Transverse colon (tissue), 4 donors: ENCODE data around the gene ZFPL1. TPM values are rescaled to one million over a fixed set of nuclear protein-coding genes. Genes with fewer than 3 reads are reported as not detected.

Experiments
- DNase-seq: peaks from one replicate; pipeline ENCODE4 v3.0.0-alpha.2; 2019
- H3K27ac ChIP-seq, 4 donors: fragments of 200-600 bp; sonication (generic); 2 replicates each; pipeline ENCODE4 v1.5.1; 2016 to 2018; ENCODE audit warnings: inconsistent platforms in 4 of 4
- H3K27me3 ChIP-seq: fragments of 200-600 bp; sonication (generic); 2 replicates; pipeline ENCODE4 v1.5.1; 2017; ENCODE audit warnings: inconsistent platforms
- H3K36me3 ChIP-seq, 4 donors: fragments of 200-600 bp; sonication (generic); 2 replicates each; pipeline ENCODE4 v1.5.1; 2017 to 2019; ENCODE audit warnings: inconsistent platforms in 4 of 4
- H3K4me1 ChIP-seq, 4 donors: fragments of 200-600 bp; sonication (generic); 2 replicates each; pipeline ENCODE4 v1.5.1; 2017 to 2020; ENCODE audit warnings: inconsistent platforms in 4 of 4
- H3K4me3 ChIP-seq, 4 donors: fragments of 200-600 bp; sonication (generic); 1 replicate in 1 of 4; 2 replicates in 3 of 4; pipeline versions ENCODE4 v1.5.1 to v1.6.1; 2017 to 2019; ENCODE audit warnings: inconsistent platforms in 4 of 4
- H3K9me3 ChIP-seq, 2 donors: fragments of 200-600 bp; sonication (generic); 2 replicates each; pipeline ENCODE4 v1.5.1; 2017 to 2019; ENCODE audit warnings: inconsistent platforms in 2 of 2
- EP300 ChIP-seq: sonication (generic); formaldehyde crosslinking; IDR thresholded peaks from one replicate; pipeline ENCODE4 v1.6.1; 2017; ENCODE audit warnings: antibody characterized with exemption, low read depth
- POLR2A ChIP-seq: fragments of 450-650 bp; IDR thresholded peaks from one replicate; pipeline ENCODE4 v1.6.1; 2016; ENCODE audit warnings: antibody characterized with exemption, mild to moderate bottlenecking, moderate library complexity
- POLR2AphosphoS5 ChIP-seq, 3 donors: sonication (generic); formaldehyde crosslinking; IDR thresholded peaks; one replicate each; pipeline ENCODE4 v1.6.1; 2016; ENCODE audit warnings: antibody characterized with exemption in 3 of 3
- WGBS, 2 donors: methylation state at CpG; one replicate each; pipeline ENCODE4 v1.1.5; 2018; ENCODE audit warnings: low coverage in 1 of 2; 5-methylcytosine and 5-hydroxymethylcytosine counted together
- in situ Hi-C, 4 donors: fragments of 200-750 bp; cut with MboI; loops; one replicate each; pipeline versions ENCODE4 v1.15.0 to v1.15.1; 2017; ENCODE audit warnings: low sequenced_read_pairs in 3 of 4, low pct_ligation_motif_present in 1 of 4, low pct_unique_long_range_greater_than_20kb in 1 of 4
- intact Hi-C: fragments of 100-400 bp; cut with DNase I; formaldehyde crosslinking; loops from one replicate; pipeline ENCODE4 v1.15.1; 2023; ENCODE audit warnings: low total_unique reads
- total RNA-seq, 4 donors: library from RNA; depleted of rRNA; stranded (reverse); fragments of >200 nt; gene quantifications; one replicate each; pipeline ENCODE4 v1.1.0, GENCODE V29; 2016
- TF ChIP-seq, protein P1 (sequence below), 5 experiments: fragments of 200-600 bp in 3 of 5; fragments of 450-650 bp in 2 of 5; sonication (generic) in 3 of 5; IDR thresholded peaks; 1 replicate in 2 of 5; 2 replicates in 3 of 5; pipeline ENCODE4 v1.5.1; 2016 to 2017; ENCODE audit warnings: antibody characterized with exemption in 5 of 5, inconsistent platforms in 3 of 5, mild to moderate bottlenecking in 2 of 5, moderate library complexity in 1 of 5

The ZFPL1 gene
- total RNA-seq, 4 donors from 2014 or later: 44.5 to 105 (median 64.2) TPM

- WGBS, 2 donors: 78% methylated on average over 8 of the region's 9 CpGs; no CpG with 5 or more reads in 1 of the 2 donors
- Histone ChIP-seq H3K4me3 (no peak overlapping the region), H3K27ac (no peak overlapping the region), H3K27me3 (no peaks in the 10 kb centered on the region), H3K9me3 (no peaks in the 10 kb centered on the region), H3K4me1 (peaks cover 0 to 7% (median 0%) of the 10 kb centered on the region in 4 donors), H3K36me3 (no peaks in the 10 kb centered on the region)
- in situ Hi-C loops (no loop called here), intact Hi-C loops (no loop called here)
- no peak for TF ChIP-seq POLR2AphosphoS5 (IDR thresholded peaks at IDR 0.05)
- TF ChIP-seq POLR2A: no peak
- TF ChIP-seq, protein P1, sequence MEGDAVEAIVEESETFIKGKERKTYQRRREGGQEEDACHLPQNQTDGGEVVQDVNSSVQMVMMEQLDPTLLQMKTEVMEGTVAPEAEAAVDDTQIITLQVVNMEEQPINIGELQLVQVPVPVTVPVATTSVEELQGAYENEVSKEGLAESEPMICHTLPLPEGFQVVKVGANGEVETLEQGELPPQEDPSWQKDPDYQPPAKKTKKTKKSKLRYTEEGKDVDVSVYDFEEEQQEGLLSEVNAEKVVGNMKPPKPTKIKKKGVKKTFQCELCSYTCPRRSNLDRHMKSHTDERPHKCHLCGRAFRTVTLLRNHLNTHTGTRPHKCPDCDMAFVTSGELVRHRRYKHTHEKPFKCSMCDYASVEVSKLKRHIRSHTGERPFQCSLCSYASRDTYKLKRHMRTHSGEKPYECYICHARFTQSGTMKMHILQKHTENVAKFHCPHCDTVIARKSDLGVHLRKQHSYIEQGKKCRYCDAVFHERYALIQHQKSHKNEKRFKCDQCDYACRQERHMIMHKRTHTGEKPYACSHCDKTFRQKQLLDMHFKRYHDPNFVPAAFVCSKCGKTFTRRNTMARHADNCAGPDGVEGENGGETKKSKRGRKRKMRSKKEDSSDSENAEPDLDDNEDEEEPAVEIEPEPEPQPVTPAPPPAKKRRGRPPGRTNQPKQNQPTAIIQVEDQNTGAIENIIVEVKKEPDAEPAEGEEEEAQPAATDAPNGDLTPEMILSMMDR (IDR thresholded peaks at IDR 0.05): no peak
- no peak for TF ChIP-seq EP300
- DNase-seq: no peak
These were observed 23.1 kb upstream of the ZFPL1 start for GRCh38 chr11:65060913-65061408.

DNA sequence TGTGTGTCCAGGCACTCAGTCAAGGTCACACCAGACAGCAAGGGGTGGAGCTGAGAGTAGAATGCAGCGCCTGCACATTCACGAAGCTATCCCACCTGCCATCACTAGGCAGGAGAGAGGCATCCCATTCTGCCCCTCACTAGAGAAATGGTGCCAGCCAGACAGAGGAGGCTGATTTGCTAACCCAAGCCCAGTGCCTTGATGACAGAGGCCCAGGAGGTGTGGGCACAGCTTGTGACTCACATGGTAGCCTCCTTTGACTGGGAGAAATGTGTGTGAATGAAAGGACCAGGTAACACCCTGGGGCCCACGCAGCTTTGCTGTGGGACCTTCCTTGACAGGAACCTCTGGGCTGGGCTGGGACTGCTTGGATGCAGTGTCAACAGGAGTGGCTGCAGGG lies 20.5 kb upstream of the ZFPL1 start:
- TF ChIP-seq, protein P1 (IDR thresholded peaks at IDR 0.05): no peak
- TF ChIP-seq POLR2AphosphoS5 (IDR thresholded peaks at IDR 0.05): no peak
- no peak for TF ChIP-seq POLR2A
- no peak for TF ChIP-seq EP300
- Histone ChIP-seq H3K4me3 (no peak overlapping the region), H3K36me3 (no peaks in the 10 kb centered on the region), H3K4me1 (peaks cover 0 to 4% (median 0%) of the 10 kb centered on the region in 4 donors), H3K27me3 (no peaks in the 10 kb centered on the region), H3K9me3 (no peaks in the 10 kb centered on the region), H3K27ac (no peak overlapping the region)
- intact Hi-C loops (no loop called here), in situ Hi-C loops (no loop called here)
- no peak for DNase-seq
- 74% methylated on average over 3 of the region's 3 CpGs; no CpG with 5 or more reads in 1 of the 2 donors for WGBS, 2 donors

GRCh38 chr11:65064847-65065240 lies 19.2 kb upstream of the ZFPL1 start:
- DNase-seq: no peak
- in situ Hi-C loops: no loop called here
- TF ChIP-seq POLR2AphosphoS5 (IDR thresholded peaks at IDR 0.05) (no peak), EP300 (no peak), POLR2A (no peak)
- TF ChIP-seq, protein P1 (IDR thresholded peaks at IDR 0.05): no peak
- Histone ChIP-seq H3K27ac (no peak overlapping the region), H3K4me3 (no peak overlapping the region), H3K36me3 (no peaks in the 10 kb centered on the region), H3K4me1 (peaks cover 0 to 4% (median 0%) of the 10 kb centered on the region in 4 donors), H3K9me3 (no peaks in the 10 kb centered on the region), H3K27me3 (no peaks in the 10 kb centered on the region)
- WGBS, 2 donors: 91 to 100% methylated on average over 1 to 4 of the region's 4 CpGs
- intact Hi-C loops: no loop called here

DNA sequence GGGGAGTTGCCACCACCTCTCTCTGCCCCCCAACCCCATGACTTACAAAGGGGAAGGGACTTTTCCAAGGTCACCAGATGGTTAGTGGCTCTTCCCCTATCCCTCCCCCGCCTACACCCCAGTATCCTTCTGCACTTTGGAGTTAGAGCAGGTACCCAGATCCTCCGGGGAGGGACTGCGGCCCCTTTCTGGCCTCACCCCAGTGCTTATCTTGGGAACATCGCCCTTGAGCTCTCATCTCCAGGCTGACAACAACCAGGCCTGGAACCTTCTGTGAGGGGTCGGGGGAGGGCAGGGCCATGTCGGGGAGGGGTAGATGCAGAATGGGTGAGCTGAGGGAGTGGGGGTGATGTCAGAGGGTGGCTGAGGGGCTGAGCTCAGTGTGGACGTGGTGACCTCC lies 18.2 kb upstream of the ZFPL1 start:
- intact Hi-C loops (no loop called here), in situ Hi-C loops (no loop called here)
- DNase-seq: no peak
- H3K27me3 ChIP-seq: no peaks in the 10 kb centered on the region
- no peaks in the 10 kb centered on the region for H3K9me3 ChIP-seq
- no peaks in the 10 kb centered on the region for H3K36me3 ChIP-seq
- H3K4me1 ChIP-seq: no peaks in the 10 kb centered on the region
- H3K27ac ChIP-seq: no peak overlapping the region
- WGBS, 2 donors: 82% methylated on average over 3 to 7 of the region's 7 CpGs
- TF ChIP-seq, protein P1 (IDR thresholded peaks at IDR 0.05): no peak
- TF ChIP-seq POLR2AphosphoS5 (IDR thresholded peaks at IDR 0.05) (no peak), POLR2A (no peak), EP300 (no peak)
- no peak overlapping the region for H3K4me3 ChIP-seq
